ENCODE results near the gene ATOH8. TPM values are rescaled to one million over a fixed set of nuclear protein-coding genes. Genes with fewer than 3 reads are reported as not detected.

Gene ATOH8
- total and polyA plus RNA-seq, 2 donors (not counting 3 experiments of a cell fraction or from before 2014, with no cell fraction given), result 10.3 to 12.8 TPM

DNA sequence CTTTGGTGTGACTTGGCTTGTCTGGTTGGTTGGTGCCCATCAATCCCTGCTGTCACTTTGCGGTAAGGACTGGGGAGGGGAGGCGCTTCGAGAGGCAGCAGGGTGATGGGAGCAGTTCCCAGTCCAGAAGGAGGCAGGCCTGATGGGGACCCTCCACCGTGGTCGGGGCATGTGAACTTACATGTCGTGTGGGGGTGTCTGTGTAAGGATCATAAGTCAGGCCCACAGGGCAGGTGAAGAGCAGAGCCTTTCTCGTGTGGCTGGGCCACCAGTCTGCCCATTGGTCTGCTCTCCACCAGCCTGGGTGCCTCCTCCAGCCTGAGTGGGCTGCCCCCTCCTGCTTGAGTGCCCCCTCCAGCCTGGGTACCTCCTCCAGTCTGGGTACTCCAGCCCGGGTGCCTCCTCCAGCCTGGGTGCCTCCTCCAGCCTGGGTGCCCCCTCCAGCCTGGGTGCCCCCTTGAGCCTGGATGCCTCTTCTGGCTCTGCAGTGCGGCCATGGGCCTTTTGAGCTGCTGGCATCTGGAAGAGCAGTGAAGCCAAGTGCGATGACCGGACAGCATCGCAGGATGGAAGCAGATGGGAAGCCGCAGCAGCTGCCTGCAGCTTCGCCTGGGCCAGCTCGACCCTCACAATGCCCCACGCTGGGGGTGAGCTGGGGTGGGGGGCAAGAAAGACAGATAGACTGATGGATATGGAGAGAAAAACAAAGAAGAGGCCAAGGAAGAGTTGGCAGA lies 25.0 kb downstream of the ATOH8 start:
- intact Hi-C loops (cut with micrococcal nuclease), result no loop called here
- FAIRE-seq (no peak), DNase-seq (ENCODE audit: low read depth, low spot score) (no peak)
- Histone ChIP-seq H3K27ac (ENCODE audit: insufficient read depth, low read depth, low read length) (no peak overlapping the region), H3K9me1 (replicated peaks; ENCODE audit: control insufficient read depth, extremely low read depth, insufficient read depth, low read length) (no peaks in the 10 kb centered on the region), H3K9me3 (replicated peaks; ENCODE audit: control insufficient read depth, insufficient read depth, low read length) (no peaks in the 10 kb centered on the region), H2AFZ (ENCODE audit: low read depth, low read length) (no peak overlapping the region), H4K20me1 (replicated peaks; ENCODE audit: control insufficient read depth, extremely low read depth, insufficient read depth, low read length) (no peaks in the 10 kb centered on the region), H3K9ac (replicated peaks; ENCODE audit: extremely low read depth, insufficient read depth, low read length) (no peak overlapping the region), H3K4me1 (ENCODE audit: control insufficient read depth, extremely low read depth, insufficient read depth, low read length) (peaks cover 7% of the 10 kb centered on the region), H3K79me2 (ENCODE audit: control insufficient read depth, insufficient read depth, low read length) (no peaks in the 10 kb centered on the region), H3K27me3 (ENCODE audit: control insufficient read depth in 2 of 2, insufficient read depth in 2 of 2, low read length in 2 of 2) (no peaks in the 10 kb centered on the region), H3K36me3 (ENCODE audit: control insufficient read depth in 2 of 2, extremely low read depth in 1 of 2, insufficient read depth in 2 of 2, low read length in 2 of 2) (peaks cover 0 to 2% of the 10 kb centered on the region in 2 experiments), H3K4me2 (ENCODE audit: insufficient read depth, low read length) (no peak overlapping the region), H3K4me3 (replicated peaks in 1 of 3; ENCODE audit: insufficient read depth in 1 of 3, low read depth in 1 of 3, low read length in 3 of 3) (no peak overlapping the region)
- TF ChIP-seq EZH2 (IDR thresholded peaks at IDR 0.05; ENCODE audit: borderline replicate concordance, low read depth, low read length, severe bottlenecking) (no peak), FOS (IDR thresholded peaks at IDR 0.05; ENCODE audit: borderline replicate concordance, insufficient read depth, low read length) (no peak), POLR2AphosphoS5 (IDR thresholded peaks at IDR 0.05; ENCODE audit: insufficient read depth, low read depth, low read length) (no peak), GATA2 (IDR thresholded peaks at IDR 0.05; ENCODE audit: insufficient read depth, insufficient read length, low read depth, low read length) (no peak), MYC (IDR thresholded peaks at IDR 0.05; ENCODE audit: low read depth, low read length) (no peak), POLR2A (IDR thresholded peaks at IDR 0.05; ENCODE audit: low read depth, low read length) (no peak), JUN (IDR thresholded peaks at IDR 0.05; ENCODE audit: borderline replicate concordance, insufficient read depth, insufficient read length, low read depth) (no peak)
- TF ChIP-seq, protein P1, sequence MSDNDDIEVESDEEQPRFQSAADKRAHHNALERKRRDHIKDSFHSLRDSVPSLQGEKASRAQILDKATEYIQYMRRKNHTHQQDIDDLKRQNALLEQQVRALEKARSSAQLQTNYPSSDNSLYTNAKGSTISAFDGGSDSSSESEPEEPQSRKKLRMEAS (IDR thresholded peaks at IDR 0.05; ENCODE audit: insufficient read depth, insufficient read length), result no peak
- TF ChIP-seq, protein P2, sequence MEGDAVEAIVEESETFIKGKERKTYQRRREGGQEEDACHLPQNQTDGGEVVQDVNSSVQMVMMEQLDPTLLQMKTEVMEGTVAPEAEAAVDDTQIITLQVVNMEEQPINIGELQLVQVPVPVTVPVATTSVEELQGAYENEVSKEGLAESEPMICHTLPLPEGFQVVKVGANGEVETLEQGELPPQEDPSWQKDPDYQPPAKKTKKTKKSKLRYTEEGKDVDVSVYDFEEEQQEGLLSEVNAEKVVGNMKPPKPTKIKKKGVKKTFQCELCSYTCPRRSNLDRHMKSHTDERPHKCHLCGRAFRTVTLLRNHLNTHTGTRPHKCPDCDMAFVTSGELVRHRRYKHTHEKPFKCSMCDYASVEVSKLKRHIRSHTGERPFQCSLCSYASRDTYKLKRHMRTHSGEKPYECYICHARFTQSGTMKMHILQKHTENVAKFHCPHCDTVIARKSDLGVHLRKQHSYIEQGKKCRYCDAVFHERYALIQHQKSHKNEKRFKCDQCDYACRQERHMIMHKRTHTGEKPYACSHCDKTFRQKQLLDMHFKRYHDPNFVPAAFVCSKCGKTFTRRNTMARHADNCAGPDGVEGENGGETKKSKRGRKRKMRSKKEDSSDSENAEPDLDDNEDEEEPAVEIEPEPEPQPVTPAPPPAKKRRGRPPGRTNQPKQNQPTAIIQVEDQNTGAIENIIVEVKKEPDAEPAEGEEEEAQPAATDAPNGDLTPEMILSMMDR (IDR thresholded peaks at IDR 0.05; ENCODE audit: extremely low read depth in 1 of 2, insufficient read depth in 1 of 2, low read depth in 1 of 2, low read length in 2 of 2), result no peak
- dilution Hi-C loops (cut with MboI; ENCODE audit: extremely low pct_ligation_motif_present, low sequenced_read_pairs), result no loop called here
- ChIA-PET POLR2A (no interaction called here), CTCF (interaction anchor here (1.2 to 1.6 kb wide), 3 partner anchors 28 to 43 kb away, joined by 3 to 7 read pairs (median 6); no protein-coding TSS in a partner anchor)
- no TSS peak for BruUV-seq (replicated peaks)

Measured in endothelial cell of umbilical vein (primary cell).